ENCODE results near the gene GNAT2.

Gene GNAT2

DNA sequence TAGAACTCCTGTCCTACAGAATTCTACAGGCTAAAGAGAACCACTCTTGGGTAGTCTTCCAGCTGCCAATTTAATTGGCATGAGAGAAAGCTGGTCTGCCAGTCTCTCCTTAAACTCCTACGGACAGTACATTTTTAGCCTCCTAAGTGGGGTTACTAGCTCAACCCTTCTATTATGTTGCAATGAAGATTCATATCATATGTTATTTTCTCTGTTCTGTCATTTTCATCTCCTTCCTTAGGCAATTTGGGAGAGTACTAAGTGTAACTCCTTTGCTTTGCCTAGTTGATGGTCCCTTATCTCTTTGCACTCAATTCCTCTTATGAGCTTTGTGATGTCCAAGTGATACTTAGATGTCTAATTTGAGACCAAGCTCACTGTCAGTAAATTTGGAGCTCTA is 14.0 kb downstream of the GNAT2 start:
- no peak for DNase-seq

GRCh38 chr1:109603229-109603628 is 16.2 kb downstream of the GNAT2 start:
- no peak for DNase-seq

- no peak for DNase-seq
These were observed 20.8 kb downstream of the GNAT2 start for GRCh38 chr1:109598655-109599054.

DNA sequence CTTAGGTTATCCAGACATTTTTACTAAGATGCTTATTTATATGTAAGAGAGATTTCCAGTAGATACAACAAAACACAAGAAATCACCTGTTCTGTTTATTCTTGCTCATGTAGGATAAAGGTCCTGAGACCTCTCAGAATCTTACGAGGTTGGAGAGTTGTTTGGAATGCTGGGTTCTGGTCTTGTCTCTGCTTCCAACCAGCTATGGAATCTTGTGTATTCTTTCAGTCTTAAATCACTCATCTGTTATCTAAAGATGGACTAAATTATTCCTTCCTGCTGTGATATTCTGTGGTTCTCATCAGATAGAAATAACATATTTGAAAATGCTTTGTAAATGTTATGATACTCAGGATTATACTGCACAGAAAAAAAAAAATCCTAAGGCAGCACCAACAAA is 21.3 kb downstream of the GNAT2 start:
- DNase-seq: no peak

DNA sequence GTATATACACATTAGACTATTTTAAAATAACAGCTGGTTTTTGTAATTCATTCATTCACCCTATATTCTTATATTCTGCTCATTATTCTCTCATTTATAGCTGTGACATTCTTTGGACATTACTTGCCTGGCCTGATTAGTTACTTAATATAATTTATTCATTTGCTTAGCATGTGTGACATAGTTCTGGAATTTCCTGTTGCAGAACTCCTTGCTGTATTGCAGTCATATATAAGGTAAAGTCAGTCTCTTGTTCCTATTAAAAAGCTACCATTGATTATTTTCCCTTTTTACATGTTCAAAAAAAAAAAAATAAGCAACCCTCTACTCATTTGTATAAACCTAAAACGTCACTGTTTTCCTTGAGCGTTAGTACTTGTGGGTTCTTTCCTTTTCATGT is 23.9 kb downstream of the GNAT2 start:
- no peak for DNase-seq

DNA sequence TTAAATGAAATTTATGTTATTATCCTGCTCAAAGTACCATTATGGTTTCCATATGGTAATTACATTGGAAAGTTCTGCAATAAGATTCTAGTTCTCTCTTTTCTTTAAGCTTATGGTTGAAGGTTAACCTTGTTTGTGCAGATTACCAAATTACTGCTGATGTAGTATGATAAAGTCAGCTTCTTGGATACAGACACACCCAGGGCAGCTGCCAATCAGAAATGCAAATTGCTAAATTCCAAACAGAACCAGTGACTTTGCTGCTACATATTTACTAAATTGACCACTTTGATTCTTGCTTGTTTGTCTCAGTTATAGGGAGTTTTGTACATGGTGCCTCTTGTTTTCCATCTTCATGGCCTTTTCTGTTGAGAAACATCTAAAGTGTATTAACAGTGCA is 26.5 kb downstream of the GNAT2 start:
- no peak for DNase-seq

- DNase-seq: no peak
These were observed 29.7 kb downstream of the GNAT2 start for GRCh38 chr1:109589679-109590078.

GRCh38 chr1:109589177-109589576 is 30.2 kb downstream of the GNAT2 start:
- no peak for DNase-seq

- no peak for DNase-seq
These were observed 33.4 kb downstream of the GNAT2 start for GRCh38 chr1:109586055-109586454.

- DNase-seq: no peak
These were observed 34.6 kb downstream of the GNAT2 start for GRCh38 chr1:109584766-109585165.

DNA sequence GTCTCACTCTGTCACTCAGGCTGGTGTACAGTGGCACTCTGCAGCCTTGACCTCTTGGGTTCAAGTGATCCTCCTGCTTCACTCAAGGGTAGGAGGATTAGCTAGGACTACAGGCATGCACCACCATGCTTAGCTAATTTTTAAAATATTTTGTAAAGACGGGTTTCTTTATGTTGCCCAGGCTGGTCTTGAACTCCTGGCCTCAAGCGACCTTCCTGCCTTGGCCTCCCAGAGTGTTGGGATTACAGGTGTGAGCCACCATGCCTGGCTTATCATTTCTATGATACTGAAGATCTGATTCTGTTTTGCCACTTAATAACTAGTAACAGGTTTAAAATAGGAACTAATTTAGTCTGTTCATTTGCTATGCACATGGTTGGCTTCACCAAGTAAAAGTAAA is 37.4 kb downstream of the GNAT2 start:
- DNase-seq: no peak

- no peak for DNase-seq
These were observed 39.9 kb downstream of the GNAT2 start for GRCh38 chr1:109579491-109579890.

GRCh38 chr1:109578947-109579443 is 40.4 kb downstream of the GNAT2 start:
- no peak for DNase-seq

DNA sequence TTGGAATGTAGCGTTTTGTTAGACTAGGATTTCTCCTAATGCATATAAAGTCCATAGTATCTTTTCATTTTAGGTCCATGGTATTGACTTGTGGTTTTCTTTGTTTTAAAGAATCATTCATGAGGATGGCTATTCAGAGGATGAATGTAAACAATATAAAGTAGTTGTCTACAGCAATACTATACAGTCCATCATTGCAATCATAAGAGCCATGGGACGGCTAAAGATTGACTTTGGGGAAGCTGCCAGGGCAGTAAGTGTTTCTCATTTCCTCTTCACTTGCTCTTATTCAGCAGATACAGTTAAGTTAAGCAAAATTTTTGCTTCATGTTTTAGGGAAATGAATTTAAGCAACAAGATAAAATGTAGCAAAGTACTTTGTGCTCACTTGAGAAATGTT is 45.6 kb downstream of the GNAT2 start:
- DNase-seq: no peak

DNA sequence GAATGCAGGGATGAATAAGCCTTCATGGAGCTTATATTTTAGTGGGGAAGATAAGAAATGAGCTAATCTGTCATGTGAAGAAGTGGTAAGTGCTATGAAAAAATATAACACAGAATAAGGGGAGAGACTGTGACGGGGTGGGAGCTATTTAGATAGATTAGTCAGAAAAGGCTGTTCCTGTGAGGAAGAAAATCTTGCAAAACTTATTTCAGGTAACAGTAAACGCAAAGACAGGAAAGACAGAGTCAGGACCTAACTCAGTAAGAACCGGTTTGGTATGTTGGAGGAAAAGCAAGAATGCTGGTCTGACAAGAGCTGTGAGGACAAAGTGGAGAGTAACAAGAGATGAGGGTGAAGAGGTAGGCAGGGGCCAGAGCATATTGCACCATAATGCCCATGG is 49.0 kb downstream of the GNAT2 start:
- no peak for DNase-seq

GRCh38 chr1:109569323-109569722 is 50.1 kb downstream of the GNAT2 start:
- no peak for DNase-seq

- no peak for DNase-seq
These were observed 51.3 kb downstream of the GNAT2 start for GRCh38 chr1:109567877-109568672.

DNA sequence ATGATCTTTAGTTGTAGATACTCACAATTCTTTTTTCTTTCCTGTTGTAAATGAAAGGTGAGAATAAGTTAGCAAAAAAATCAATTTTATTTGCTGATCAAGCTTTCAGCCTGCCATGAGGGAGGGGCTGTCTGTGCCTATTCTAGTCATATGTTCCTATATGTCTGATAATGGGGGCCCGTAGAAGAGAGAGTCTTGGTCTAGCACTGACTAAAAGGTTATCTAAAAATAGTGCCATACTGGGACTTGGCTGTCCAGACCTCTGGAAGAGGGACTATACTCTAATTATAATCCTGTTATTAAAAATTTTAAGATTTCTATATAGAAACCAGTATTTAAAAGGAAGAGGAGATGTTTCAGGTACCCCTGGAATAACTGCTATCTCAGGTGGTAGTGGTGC is 52.4 kb downstream of the GNAT2 start:
- DNase-seq: no peak

- DNase-seq: no peak
These were observed 54.2 kb downstream of the GNAT2 start for GRCh38 chr1:109565241-109565640.

- DNase-seq: no peak
These were observed 55.1 kb downstream of the GNAT2 start for GRCh38 chr1:109564194-109564878.

DNA sequence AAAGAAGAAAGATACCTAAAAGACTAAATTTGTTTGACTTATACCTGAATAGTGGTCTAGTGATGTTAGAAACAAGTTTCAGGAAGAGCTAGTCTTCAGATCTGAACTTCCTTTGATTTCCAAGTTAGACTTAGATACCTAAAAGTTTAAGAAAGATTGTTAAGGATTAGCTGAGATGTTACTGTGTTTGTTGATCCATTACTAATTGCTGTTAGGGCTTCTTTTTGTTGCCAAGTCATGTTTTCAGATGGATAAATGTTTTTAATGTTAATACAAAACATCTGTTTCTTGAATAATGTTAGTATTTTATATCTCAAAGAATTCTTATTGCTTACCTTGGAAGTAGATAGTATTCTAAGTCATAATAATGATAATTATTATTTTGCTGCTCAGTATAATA is 59.4 kb downstream of the GNAT2 start:
- no peak for DNase-seq

- no peak for DNase-seq
These were observed 61.9 kb downstream of the GNAT2 start for GRCh38 chr1:109557520-109557919.

GRCh38 chr1:109556563-109556962 is 62.9 kb downstream of the GNAT2 start:
- no peak for DNase-seq

Measured in NCI-H345 (cell line).